GM19043 (cell line): ENCODE measurements around the gene POP7.
"Not testable (repeated sequence)": the region's sequence is repeated elsewhere in the genome, so short reads cannot be mapped to it uniquely, and the experiment has no call there.

Experiments
- ATAC-seq: cut with Tn5 transposase; IDR thresholded peaks from one replicate; pipeline ENCODE4 v1.9.1; 2021; ENCODE audit warnings: low read depth; ENCODE audit not compliant: unreplicated experiment

The POP7 gene

DNA sequence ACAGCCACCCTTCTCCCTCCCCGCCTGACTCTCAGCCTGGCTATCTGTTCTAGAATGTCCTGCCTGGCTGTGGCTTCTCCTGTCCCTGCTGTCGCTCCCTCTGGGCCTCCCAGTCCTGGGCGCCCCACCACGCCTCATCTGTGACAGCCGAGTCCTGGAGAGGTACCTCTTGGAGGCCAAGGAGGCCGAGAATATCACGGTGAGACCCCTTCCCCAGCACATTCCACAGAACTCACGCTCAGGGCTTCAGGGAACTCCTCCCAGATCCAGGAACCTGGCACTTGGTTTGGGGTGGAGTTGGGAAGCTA, 15.5 kb downstream of the POP7 start:
- no peak for ATAC-seq

- no peak for ATAC-seq
Observed at GRCh38 chr7:100722480-100723212, 16.7 kb downstream of the POP7 start.

DNA sequence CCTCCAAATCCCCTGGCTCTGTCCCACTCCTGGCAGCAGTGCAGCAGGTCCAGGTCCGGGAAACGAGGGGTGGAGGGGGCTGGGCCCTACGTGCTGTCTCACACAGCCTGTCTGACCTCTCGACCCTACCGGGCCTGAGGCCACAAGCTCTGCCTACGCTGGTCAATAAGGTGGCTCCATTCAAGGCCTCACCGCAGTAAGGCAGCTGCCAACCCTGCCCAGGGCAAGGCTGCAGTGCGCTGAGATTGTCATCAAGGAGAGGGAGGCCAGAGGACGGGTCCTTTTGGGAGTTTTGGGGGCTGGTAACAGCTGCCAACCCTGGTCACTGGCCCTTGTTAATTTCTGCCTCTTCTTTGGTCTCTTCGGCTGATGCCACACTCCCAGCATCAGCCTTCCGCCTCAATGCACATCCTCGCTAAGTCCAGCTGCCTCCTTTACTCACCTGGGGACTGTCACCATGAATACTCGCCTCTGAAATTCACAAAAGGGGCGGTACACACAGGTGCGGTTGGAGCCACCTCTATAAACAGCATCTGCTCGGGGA, 17.9 kb downstream of the POP7 start:
- ATAC-seq: no peak

DNA sequence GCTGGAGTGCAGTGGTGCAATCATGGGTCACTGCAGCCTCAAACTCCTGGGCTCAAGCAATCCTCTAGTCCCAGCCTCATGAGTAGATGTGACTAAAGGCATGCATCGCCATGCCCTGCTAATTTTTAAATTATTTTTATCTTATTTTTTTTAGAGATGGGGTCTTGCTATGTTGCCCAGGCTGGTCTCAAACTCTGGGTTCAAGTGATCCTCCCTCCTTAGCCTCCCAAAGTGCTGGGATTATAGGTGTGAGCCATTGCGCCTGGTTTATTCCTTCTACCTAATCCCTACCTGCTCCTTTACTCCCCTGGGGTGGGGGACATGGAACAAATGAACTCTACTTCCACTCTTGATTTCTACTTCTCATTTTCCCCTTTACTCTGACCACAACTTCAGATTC, 18.4 kb downstream of the POP7 start:
- ATAC-seq: not testable (repeated sequence)

DNA sequence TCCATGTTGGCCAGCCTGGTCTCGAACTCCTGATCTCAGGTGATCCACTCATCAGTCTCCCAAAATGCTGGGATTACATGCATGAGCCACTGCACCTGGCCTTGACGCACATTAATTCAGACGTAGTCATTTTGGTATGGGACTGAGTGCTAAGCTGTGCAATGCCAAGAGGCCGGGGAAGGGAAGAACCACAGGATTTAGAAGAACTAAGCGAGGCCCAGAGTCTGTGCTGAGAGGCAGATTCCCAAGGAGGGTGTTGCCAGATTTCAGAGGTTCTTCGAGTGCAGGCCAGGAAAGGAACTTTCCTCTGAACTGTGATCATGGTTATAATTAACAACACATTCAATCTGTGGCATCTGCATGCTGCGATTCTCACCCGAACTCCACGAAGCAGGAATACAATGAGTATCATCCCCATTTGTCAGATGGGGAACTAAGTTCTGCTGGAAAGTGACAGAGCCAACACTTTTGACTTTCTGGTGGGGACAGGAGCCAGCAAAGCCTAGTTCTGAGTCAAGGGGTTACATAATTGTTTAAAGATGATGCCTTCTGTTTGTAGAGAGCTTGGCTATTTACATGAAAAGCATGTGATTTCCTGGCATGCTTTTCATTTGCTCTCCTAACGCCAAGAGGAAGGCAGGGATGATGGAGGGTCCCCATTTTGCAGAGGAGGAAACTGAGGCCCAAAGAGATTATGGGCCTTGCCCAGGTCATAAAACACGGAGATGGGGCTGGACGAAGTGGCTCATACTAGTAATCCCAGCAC, 21.3 kb downstream of the POP7 start:
- ATAC-seq: no peak

- ATAC-seq: no peak
Observed at GRCh38 chr7:100728196-100728595, 22.3 kb downstream of the POP7 start.

GRCh38 chr7:100730136-100730800, 24.3 kb downstream of the POP7 start:
- ATAC-seq: no peak

- ATAC-seq: no peak
Observed at GRCh38 chr7:100731937-100732636, 26.2 kb downstream of the POP7 start.

DNA sequence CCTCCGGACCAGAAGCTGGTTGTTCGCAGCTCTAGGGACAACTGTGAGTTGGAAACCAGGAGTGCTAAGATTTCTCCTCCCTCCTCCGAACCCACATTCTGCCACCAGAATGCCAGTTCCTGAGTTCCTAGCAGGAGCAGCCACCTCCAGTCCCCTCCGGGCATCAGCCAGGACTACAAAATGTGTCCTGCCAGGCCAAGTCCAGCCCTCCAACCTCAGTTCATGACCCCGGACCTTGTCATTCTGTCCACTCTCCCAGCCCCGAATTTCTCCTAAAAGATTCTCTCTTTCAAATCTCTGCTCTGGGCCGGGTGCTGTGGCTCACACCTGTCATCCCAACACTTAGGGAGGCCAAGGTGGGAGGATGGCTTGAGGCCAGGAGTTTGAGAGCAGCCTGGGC, 29.8 kb downstream of the POP7 start:
- no peak for ATAC-seq

DNA sequence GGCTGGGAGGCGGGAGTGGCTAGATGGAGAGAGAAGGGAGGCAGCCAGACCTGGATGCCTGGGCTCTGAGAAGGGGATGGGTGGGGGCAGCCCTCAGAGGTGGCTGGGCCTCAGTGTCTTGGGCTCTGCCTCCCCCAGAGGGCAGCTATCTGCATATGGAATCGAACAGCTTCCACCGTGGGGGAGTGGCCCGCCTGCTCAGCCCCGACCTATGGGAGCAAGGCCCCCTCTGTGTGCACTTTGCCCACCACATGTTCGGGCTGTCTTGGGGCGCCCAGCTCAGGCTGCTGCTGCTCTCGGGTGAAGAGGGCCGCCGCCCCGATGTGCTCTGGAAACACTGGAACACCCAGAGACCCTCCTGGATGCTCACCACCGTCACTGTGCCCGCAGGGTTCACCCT, 30.8 kb downstream of the POP7 start:
- ATAC-seq: no peak

DNA sequence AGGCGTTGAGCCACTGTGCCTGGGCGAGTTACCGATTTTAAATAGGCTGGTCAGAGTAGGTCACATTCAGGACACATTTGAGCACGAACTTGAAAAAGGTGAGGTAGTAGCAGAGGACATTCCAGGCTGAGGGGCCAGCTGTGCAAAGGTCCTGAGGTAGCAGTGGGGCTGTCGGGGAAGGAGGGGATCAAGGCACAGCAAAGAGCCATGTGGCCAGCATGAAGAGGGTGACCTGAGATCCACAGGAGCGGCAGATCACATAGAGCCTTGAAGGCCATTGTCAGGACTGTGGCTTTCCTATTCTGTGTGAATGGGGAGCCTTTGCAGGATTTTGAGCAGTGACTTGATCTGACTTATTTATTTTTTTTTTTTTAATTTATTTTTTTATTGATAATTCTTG, 34.0 kb downstream of the POP7 start:
- ATAC-seq: no peak

DNA sequence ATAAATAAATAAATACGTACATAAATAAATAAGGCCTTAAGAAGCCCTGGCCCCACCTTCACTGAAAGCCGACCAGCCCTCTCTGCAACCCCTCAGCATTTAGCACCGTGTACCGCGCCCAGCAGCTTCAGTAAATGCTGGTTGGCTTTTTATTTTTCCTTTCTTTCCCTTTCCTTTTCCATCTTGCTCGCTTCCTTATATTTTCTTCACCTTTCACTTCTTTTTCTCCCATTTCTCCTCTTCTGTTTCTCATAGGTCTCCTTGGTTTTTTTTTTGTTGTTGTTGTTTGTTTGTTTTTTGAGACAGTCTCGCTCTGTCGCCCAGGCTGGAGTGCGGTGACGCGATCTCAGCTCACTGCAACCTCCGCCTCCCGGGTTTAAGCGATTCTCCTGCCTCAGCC, 38.7 kb downstream of the POP7 start:
- ATAC-seq: no peak

GRCh38 chr7:100745184-100745583, 39.3 kb downstream of the POP7 start:
- ATAC-seq: no peak

GRCh38 chr7:100752994-100753393, 47.1 kb downstream of the POP7 start:
- ATAC-seq: no peak

GRCh38 chr7:100753750-100754149, 47.8 kb downstream of the POP7 start:
- ATAC-seq: no peak
